A549 treated with AZD2906 at 1 μM for 4 hours (cell line): ENCODE measurements around the gene ZNF141. TPM values are rescaled to one million over a fixed set of nuclear protein-coding genes. Genes with fewer than 3 reads are reported as not detected.

Experiments used
- total RNA-seq: library from RNA; stranded (reverse); fragments of 200-300 nt; extraction: Qiagen RNA extraction; gene quantifications from 5 replicates; pipeline ENCODE4 v1.2.3, GENCODE V29; 2022

ZNF141 gene
- total RNA-seq, result 1.4 to 3.2 TPM (median 2.4 TPM) in 5 replicates

DNA sequence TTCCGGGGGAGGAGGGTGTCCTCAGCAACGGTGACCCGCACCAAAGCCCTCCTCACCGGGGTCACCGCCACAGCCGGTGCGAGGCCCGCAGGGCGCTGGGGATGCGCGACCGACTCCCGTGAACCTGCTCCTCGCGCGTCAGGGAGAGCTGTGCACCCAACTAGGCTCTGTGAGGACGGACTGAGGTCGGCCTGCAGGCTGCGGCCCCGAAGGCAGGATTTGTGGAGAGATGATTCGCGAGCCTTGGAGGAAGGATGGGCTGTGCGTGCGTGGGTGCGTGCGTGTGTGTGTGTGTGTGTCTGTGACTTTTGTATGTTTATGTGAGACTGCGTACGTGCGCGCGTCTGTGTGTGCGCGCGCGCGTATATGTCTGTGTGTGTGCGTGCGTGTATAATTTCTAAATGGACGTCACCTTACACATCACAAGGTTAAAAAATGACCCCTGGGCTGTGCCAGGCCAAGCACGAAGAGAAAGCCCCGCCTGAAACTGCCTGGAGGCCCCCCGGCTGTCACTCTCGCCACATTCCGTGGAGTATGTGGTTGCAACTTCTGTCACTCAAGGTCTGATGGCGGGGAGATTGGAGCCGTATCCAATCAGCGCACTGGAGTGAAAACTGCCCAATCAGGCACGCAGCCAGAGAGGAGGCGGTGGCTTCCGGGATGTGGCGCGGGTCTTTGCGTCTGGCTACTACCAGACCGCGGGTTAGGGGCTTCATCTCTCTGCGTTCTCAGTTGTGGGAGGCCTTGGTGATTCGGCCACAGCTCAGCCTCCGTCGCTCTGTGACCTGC is at the start of gene ZNF141:
ZNF141 (plus strand) TSS at position 672 of the 789 bp plus-strand sequence. CDS start 170 bp downstream, outside the sequence.

DNA sequence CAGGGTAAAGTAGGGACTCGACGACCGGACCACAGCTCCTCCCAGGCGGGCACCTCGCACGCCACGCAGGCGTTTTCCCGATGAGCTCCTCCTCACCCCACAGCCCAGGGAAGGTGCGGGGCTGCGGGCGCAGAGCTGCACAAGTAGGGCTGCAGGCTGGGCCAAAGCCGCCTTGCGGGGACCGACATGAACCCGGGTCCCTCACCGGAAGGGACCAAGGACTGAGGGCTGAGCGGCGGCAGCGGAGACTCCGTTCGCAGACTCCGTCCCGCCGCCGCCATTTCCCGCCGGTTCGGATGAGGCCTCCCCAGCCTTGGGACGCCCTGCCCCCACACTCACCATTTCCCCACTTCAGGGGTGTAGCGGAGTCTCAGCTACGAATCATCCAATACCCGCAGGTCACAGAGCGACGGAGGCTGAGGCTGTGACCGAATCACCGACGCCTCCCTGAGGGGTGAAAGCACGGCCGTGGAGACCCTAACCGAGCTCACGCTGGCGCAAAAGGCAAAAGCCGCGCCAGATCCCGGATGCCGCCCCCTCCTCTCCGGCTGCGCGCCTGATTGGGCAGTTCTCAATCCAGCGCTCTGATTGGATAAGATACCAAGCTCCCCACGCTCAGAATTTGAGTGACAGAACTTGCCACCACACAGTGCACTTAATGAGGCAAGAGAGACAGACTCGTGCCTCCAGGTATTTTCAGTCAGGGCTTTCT is 32.5 kb upstream of the ZNF141 start, which contains the start of gene ZNF732:
ZNF732 (minus strand) TSS at position 506 of the 712 bp plus-strand sequence; CDS start at position 342, 164 bp downstream.

Other genes starting within 250 kb of the ZNF141 start
- gene ZNF718, start 213.3 kb upstream of the ZNF141 start, total RNA-seq, result 0.39 to 0.50 TPM (median 0.48 TPM) in 5 replicates
- not detected in 5 replicates for gene ZNF732, start 32.3 kb upstream of the ZNF141 start, total RNA-seq
- gene ZNF721, start 161.3 kb downstream of the ZNF141 start, total RNA-seq, result 12.7 to 20.9 TPM (median 13.9 TPM) in 5 replicates
- 19.0 to 24.5 TPM (median 23.4 TPM) in 5 replicates for gene PIGG, start 161.4 kb downstream of the ZNF141 start, total RNA-seq
- not detected in 5 replicates for gene TMEM271, start 238.5 kb downstream of the ZNF141 start, total RNA-seq